K562 (cell line): Measurements from ENCODE around the gene MBNL1. TPM values are rescaled to one million over a fixed set of nuclear protein-coding genes. Genes with fewer than 3 reads are reported as not detected.

Experiments
- BCL6 ChIP-seq: fragments of 250-450 bp; sonication (Bioruptor Pico); IDR thresholded peaks from 2 replicates; pipeline ENCODE4 v1.4.0; 2020
- DPF2 ChIP-seq: fragments of 450-650 bp; IDR thresholded peaks from 2 replicates; pipeline ENCODE4 v1.6.1; 2016
- ELF4 ChIP-seq: fragments of 450-650 bp; formaldehyde crosslinking; IDR thresholded peaks from 2 replicates; pipeline ENCODE4 v1.4.0; 2022; ENCODE audit warnings: missing genetic modification characterization
- FOXJ3 ChIP-seq: sonication (generic); formaldehyde crosslinking; IDR thresholded peaks from 2 replicates; pipeline ENCODE4 v1.4.0; 2020; ENCODE audit warnings: mild to moderate bottlenecking, missing genetic modification reagents
- HDAC2 ChIP-seq: fragments of 450-650 bp; IDR thresholded peaks from 2 replicates; pipeline ENCODE4 v1.6.1; 2016; ENCODE audit warnings: mild to moderate bottlenecking
- HDGF ChIP-seq: fragments of 450-650 bp; IDR thresholded peaks from 2 replicates; pipeline ENCODE4 v1.6.1; 2016
- HMG20B ChIP-seq: fragments of 250-450 bp; sonication (Bioruptor Pico); IDR thresholded peaks from 2 replicates; pipeline ENCODE4 v1.5.0; 2021; ENCODE audit warnings: mild to moderate bottlenecking
- HNRNPL ChIP-seq: fragments of 200-400 bp; formaldehyde crosslinking; IDR thresholded peaks from 2 replicates; pipeline ENCODE4 v1.6.1; 2017; ENCODE audit warnings: low read depth, mild to moderate bottlenecking, low read length
- ILF3 ChIP-seq: fragments of 450-650 bp; IDR thresholded peaks from 2 replicates; pipeline ENCODE4 v1.6.1; 2018; ENCODE audit warnings: antibody characterized with exemption, mild to moderate bottlenecking, moderate library complexity, borderline replicate concordance
- MAFF ChIP-seq: IDR thresholded peaks from 2 replicates; pipeline ENCODE4 v1.6.1; 2012; ENCODE audit warnings: low read length, improper control_type of control experiment
- RAD21 ChIP-seq, 2 experiments: fragments of 250-450 bp in 1 of 2; fragments of 450-650 bp in 1 of 2; sonication (Bioruptor Pico) in 1 of 2; formaldehyde crosslinking in 1 of 2; IDR thresholded peaks in 1 of 2; conservative IDR thresholded peaks in 1 of 2; 2 replicates each; pipeline versions ENCODE4 v1.4.0 to v1.8.0; 2020 to 2022; ENCODE audit warnings: mild to moderate bottlenecking in 2 of 2, moderate library complexity in 1 of 2
- RAD51 ChIP-seq: fragments of 450-650 bp; IDR thresholded peaks from 2 replicates; pipeline ENCODE4 v1.7.1; 2016; ENCODE audit warnings: low read depth, mild to moderate bottlenecking, borderline replicate concordance
- REST ChIP-seq, 2 experiments: fragments of 450-650 bp; formaldehyde crosslinking in 1 of 2; IDR thresholded peaks; 2 replicates each; pipeline versions ENCODE4 v1.4.0 to v1.6.1; 2014 to 2020; ENCODE audit warnings: mild to moderate bottlenecking in 2 of 2, borderline replicate concordance in 1 of 2, low read depth in 1 of 2
- SNIP1 ChIP-seq: fragments of 450-650 bp; IDR thresholded peaks from 2 replicates; pipeline ENCODE4 v1.7.1; 2017; ENCODE audit warnings: low read depth, mild to moderate bottlenecking
- TAL1 ChIP-seq: fragments of 450-650 bp; IDR thresholded peaks from 2 replicates; pipeline ENCODE4 v1.6.1; 2016; ENCODE audit warnings: mild to moderate bottlenecking
- TFAM ChIP-seq: fragments of 250-450 bp; sonication (Bioruptor Pico); conservative IDR thresholded peaks from 2 replicates; pipeline ENCODE4 v1.5.0; 2021; ENCODE audit warnings: mild to moderate bottlenecking, moderate library complexity
- polyA plus RNA-seq, 8 experiments: library from polyadenylated mRNA; depleted of rRNA in 4 of 8; stranded (reverse) in 5 of 8; unstranded in 3 of 8; fragments of >200 nt; fragmentation: Nextera tagmentation in 2 of 8; fragmentation: Illumina TruSeq in 1 of 8; extraction: Ambion mirVana in 2 of 8; extraction: Trizol in 1 of 8; gene quantifications; 2 replicates each; pipeline versions ENCODE4 v1.2.1 to v1.2.3, GENCODE V29; 2011 to 2014; ENCODE audit warnings: inconsistent platforms in 1 of 8, missing spikeins in 1 of 8
- total RNA-seq, 7 experiments: library from RNA; depleted of rRNA in 6 of 7; stranded (reverse); fragments of >200 nt in 6 of 7; fragmentation: Illumina TruSeq in 2 of 7; extraction: Trizol in 2 of 7; gene quantifications; 2 replicates each; pipeline versions ENCODE4 v1.2.1 to v1.2.3, GENCODE V29; 2011 to 2021; ENCODE audit warnings: low replicate concordance in 1 of 7
- TF ChIP-seq, protein P1 (sequence below): fragments of 250-450 bp; sonication (Bioruptor Pico); IDR thresholded peaks from 2 replicates; pipeline ENCODE4 v1.4.0; 2020; ENCODE audit warnings: mild to moderate bottlenecking, moderate library complexity

MBNL1 gene
- total and polyA plus RNA-seq, 9 of the 15 experiments (the other 6 are each of a cell fraction or from before 2014, with no cell fraction given), result 70.3 to 243 (median 220) TPM

GRCh38 chr3:152298393-152299248, 29.9 kb downstream of the MBNL1 start (continued):
- no peak for TF ChIP-seq REST (IDR thresholded peaks at IDR 0.05; ENCODE audit: borderline replicate concordance)
- TF ChIP-seq REST (CRISPR knock-in tag; IDR thresholded peaks at IDR 0.05; ENCODE audit: low read depth), result no peak
- TF ChIP-seq FOXJ3 (CRISPR knock-in tag), result no peak
- TF ChIP-seq, protein P1, sequence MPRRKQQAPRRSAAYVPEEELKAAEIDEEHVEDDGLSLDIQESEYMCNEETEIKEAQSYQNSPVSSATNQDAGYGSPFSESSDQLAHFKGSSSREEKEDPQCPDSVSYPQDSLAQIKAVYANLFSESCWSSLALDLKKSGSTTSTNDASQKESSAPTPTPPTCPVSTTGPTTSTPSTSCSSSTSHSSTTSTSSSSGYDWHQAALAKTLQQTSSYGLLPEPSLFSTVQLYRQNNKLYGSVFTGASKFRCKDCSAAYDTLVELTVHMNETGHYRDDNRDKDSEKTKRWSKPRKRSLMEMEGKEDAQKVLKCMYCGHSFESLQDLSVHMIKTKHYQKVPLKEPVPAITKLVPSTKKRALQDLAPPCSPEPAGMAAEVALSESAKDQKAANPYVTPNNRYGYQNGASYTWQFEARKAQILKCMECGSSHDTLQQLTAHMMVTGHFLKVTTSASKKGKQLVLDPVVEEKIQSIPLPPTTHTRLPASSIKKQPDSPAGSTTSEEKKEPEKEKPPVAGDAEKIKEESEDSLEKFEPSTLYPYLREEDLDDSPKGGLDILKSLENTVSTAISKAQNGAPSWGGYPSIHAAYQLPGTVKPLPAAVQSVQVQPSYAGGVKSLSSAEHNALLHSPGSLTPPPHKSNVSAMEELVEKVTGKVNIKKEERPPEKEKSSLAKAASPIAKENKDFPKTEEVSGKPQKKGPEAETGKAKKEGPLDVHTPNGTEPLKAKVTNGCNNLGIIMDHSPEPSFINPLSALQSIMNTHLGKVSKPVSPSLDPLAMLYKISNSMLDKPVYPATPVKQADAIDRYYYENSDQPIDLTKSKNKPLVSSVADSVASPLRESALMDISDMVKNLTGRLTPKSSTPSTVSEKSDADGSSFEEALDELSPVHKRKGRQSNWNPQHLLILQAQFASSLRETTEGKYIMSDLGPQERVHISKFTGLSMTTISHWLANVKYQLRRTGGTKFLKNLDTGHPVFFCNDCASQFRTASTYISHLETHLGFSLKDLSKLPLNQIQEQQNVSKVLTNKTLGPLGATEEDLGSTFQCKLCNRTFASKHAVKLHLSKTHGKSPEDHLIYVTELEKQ, result no peak
- TF ChIP-seq RAD51, result no peak
- TF ChIP-seq MAFF, result no peak; the same call in 1 of the 2 replicates
- TF ChIP-seq HNRNPL, result no peak
- no peak for TF ChIP-seq HDAC2
- no peak for TF ChIP-seq HMG20B (CRISPR knock-in tag)
- TF ChIP-seq HDGF, result no peak
- TF ChIP-seq BCL6 (CRISPR knock-in tag), result no peak
- no peak for TF ChIP-seq ILF3
- no peak for TF ChIP-seq TAL1
- TF ChIP-seq RAD21 (CRISPR knock-in tag; conservative IDR thresholded peaks at IDR 0.05 in 1 of 2, IDR thresholded peaks at IDR 0.05 in 1 of 2), result no peak
- TF ChIP-seq TFAM (CRISPR knock-in tag), result no peak
- no peak for TF ChIP-seq ELF4
- TF ChIP-seq SNIP1, result no peak
- TF ChIP-seq DPF2, result peak; percentile 82
